ENCODE results near the gene SHANK1. TPM values are rescaled to one million over a fixed set of nuclear protein-coding genes. Genes with fewer than 3 reads are reported as not detected.

SHANK1 gene
- total RNA-seq, 6 donors from 2014 or later: 0.40 to 0.54 TPM; not detected in 4

DNA sequence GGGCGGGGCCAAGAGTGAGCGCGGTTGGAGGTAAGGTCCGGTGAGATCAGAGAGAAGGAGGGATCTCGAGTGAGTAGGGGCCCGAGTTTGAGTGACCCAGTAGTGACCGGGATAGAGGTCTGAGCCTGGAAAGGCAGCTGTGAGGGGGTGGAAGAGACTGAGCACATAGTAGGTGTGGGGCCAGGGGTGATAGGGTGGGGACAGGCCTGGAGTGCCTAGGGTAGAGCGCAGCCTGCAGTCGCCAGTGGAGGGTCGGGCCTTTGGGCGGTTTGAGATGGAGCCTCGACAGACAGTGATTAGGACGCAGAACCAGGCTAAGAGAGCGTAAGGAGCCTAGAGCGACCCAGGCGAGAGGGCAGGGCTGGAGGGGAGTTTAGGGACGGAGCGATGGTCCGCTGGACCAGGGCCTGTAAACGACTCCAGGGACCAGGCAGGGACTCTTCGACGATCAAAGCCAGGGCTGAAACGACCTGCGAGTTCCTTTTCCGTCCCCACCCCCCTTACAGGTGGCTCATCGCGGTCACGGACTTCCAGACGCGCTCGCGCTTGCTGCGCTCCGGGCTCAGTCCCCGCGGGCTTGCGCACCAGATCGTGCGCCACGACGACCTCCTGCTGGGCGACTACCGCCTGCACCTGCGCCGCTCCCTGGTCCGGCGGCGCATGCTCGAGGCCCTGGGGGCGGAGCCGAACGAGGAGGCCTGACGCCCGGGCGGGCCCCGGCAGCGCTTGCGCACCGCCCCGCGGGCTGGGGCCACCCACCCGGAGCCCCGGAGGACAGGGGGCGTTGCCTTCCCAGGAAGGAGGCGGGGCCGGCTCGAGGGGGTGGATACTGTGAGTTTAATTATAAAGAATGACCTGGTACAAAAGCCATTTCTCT lies 60.9 kb downstream of the SHANK1 start:
- Histone ChIP-seq H3K4me3 (peak overlapping the region in 3 of 4 donors; percentile 28 to 47 (median 37)), H3K9me3 (peaks cover 0 to 7% (median 3%) of the 10 kb centered on the region in 4 donors), H3K4me1 (peaks cover 8 to 22% (median 13%) of the 10 kb centered on the region in 4 donors), H3K27ac (peak overlapping the region; percentile 54 to 81 (median 58)), H3K36me3 (no peaks in the 10 kb centered on the region), H3K27me3 (peaks cover 0 to 26% (median 10%) of the 10 kb centered on the region in 4 donors)
- peak; percentile 80 to 92 for DNase-seq
- ATAC-seq (ENCODE audit: low FRiP score in 2 of 2): peak; percentile 44 to 81
- WGBS, 2 donors: 2 to 7% methylated on average over 29 to 31 of the region's 67 CpGs
- TF ChIP-seq POLR2A (IDR thresholded peaks at IDR 0.05): peak in 2 of 4 donors; percentile 58 to 63
- peak in 1 of 2 donors; percentile 37 for TF ChIP-seq POLR2AphosphoS5 (IDR thresholded peaks at IDR 0.05)
- TF ChIP-seq, protein P1, sequence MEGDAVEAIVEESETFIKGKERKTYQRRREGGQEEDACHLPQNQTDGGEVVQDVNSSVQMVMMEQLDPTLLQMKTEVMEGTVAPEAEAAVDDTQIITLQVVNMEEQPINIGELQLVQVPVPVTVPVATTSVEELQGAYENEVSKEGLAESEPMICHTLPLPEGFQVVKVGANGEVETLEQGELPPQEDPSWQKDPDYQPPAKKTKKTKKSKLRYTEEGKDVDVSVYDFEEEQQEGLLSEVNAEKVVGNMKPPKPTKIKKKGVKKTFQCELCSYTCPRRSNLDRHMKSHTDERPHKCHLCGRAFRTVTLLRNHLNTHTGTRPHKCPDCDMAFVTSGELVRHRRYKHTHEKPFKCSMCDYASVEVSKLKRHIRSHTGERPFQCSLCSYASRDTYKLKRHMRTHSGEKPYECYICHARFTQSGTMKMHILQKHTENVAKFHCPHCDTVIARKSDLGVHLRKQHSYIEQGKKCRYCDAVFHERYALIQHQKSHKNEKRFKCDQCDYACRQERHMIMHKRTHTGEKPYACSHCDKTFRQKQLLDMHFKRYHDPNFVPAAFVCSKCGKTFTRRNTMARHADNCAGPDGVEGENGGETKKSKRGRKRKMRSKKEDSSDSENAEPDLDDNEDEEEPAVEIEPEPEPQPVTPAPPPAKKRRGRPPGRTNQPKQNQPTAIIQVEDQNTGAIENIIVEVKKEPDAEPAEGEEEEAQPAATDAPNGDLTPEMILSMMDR (IDR thresholded peaks at IDR 0.05): peak in 1 of 6 experiments; percentile 47
- no peak for TF ChIP-seq EP300 (IDR thresholded peaks at IDR 0.05)

DNA sequence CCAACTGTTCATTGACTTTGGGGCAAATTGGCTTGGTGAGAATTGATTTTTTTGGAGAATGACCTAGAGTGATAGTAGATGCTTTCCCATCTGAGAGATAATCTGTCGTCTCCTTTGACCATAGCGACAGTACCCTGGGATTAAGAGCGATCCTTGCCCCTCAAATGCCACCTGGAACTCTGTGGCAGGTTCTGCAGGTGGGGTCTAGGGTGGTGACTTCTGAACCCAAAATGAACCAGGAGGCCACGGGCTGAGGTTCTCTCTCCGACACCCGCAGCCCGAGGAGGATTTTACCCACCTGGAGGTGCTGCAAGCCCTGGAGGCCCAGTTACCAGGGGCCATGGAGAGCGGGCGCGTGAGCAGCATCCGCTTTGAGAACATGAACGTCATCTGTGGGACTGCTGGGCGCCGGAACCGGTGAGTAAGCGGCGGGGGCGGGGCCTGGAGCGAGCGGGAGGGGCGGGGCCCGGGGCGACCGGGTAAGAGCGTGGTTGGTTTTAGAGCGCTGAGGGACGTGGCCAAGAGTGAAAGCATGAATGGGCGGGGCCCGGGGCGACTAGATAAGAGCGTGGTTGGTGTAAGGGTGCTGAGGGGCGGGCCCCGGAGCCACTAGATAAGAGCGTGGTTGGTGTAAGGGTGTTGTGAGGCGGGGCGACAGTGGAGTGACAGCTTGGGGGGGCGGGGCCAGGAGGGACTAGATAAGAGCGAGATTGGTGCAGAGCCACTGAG lies 61.7 kb downstream of the SHANK1 start:
- Histone ChIP-seq H3K9me3 (peaks cover 0 to 7% (median 3%) of the 10 kb centered on the region in 4 donors), H3K4me3 (peak overlapping the region in 3 of 4 donors; percentile 28 to 47 (median 37)), H3K4me1 (peaks cover 8 to 22% (median 13%) of the 10 kb centered on the region in 4 donors), H3K36me3 (no peaks in the 10 kb centered on the region), H3K27ac (peak overlapping the region in 1 of 4 donors; percentile 81), H3K27me3 (peaks cover 0 to 26% (median 10%) of the 10 kb centered on the region in 4 donors)
- WGBS, 2 donors: 4 to 5% methylated on average over 17 to 31 of the region's 38 CpGs
- DNase-seq (peak; percentile 95), ATAC-seq (ENCODE audit: low FRiP score in 2 of 2) (peak; percentile 91 to 92)
- no peak for TF ChIP-seq POLR2AphosphoS5 (IDR thresholded peaks at IDR 0.05)
- peak in 1 of 4 donors; percentile 3 for TF ChIP-seq POLR2A (IDR thresholded peaks at IDR 0.05)
- TF ChIP-seq, protein P1 (IDR thresholded peaks at IDR 0.05): no peak

DNA sequence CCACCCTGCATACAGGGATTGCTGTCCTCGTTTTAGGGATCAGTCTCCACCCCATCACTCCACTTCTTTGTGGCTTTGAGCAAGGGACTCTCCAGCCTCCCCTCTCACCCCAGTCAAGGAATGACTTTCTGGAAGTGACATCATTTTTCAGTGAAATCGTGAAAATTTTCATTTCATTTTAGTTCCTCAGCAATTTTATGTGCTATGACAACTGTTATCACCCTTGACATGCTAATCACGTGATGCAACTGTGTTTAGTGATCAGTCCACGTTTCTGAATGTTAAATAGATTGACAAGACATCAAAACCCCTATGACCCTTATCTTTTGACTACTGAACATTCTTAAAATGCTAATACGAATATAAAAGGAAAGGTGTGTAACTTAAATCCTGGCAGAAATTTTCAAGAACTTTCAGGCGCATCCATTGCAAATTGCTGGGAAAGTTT lies 62.4 kb downstream of the SHANK1 start:
- ATAC-seq (ENCODE audit: low FRiP score in 2 of 2): no peak
- WGBS, 2 donors: 60 to 61% methylated on average over 6 of the region's 6 CpGs
- H3K27ac ChIP-seq: no peak overlapping the region
- H3K4me3 ChIP-seq: no peak overlapping the region
- TF ChIP-seq POLR2A (IDR thresholded peaks at IDR 0.05) (no peak), EP300 (IDR thresholded peaks at IDR 0.05) (no peak), POLR2AphosphoS5 (IDR thresholded peaks at IDR 0.05) (no peak)
- TF ChIP-seq, protein P1 (IDR thresholded peaks at IDR 0.05): no peak
- H3K4me1 ChIP-seq: peaks cover 8 to 22% (median 13%) of the 10 kb centered on the region in 4 donors
- peaks cover 0 to 7% (median 3%) of the 10 kb centered on the region in 4 donors for H3K9me3 ChIP-seq
- no peaks in the 10 kb centered on the region for H3K36me3 ChIP-seq
- H3K27me3 ChIP-seq: peaks cover 0 to 26% (median 10%) of the 10 kb centered on the region in 4 donors
- no peak for DNase-seq

DNA sequence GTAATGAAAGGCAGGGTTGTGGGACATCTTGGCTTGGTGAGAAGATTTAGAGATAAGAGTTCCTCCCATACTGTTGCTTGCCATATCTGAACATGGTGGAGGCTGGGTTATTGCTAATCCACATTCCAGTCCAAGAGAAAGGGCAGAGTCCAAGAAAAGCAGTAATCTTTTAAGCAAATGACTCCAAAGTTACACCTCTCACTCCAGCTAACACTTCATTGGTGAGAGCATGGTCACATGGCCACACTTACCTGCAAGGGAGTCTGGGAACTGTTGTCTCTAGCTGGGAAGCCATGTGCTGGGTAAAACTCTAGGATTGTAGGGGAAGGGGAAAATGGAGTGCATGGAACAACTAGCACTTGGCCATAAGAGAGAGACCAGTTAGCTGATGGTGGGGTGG lies 64.7 kb downstream of the SHANK1 start:
- no peak overlapping the region for H3K27ac ChIP-seq
- peaks cover 0 to 7% (median 3%) of the 10 kb centered on the region in 4 donors for H3K9me3 ChIP-seq
- peaks cover 8 to 22% (median 13%) of the 10 kb centered on the region in 4 donors for H3K4me1 ChIP-seq
- no peak for TF ChIP-seq POLR2AphosphoS5 (IDR thresholded peaks at IDR 0.05)
- TF ChIP-seq POLR2A (IDR thresholded peaks at IDR 0.05): no peak
- TF ChIP-seq, protein P1 (IDR thresholded peaks at IDR 0.05): no peak
- no peak for TF ChIP-seq EP300 (IDR thresholded peaks at IDR 0.05)
- no peaks in the 10 kb centered on the region for H3K36me3 ChIP-seq
- no peak for ATAC-seq (ENCODE audit: low FRiP score in 2 of 2)
- H3K4me3 ChIP-seq: no peak overlapping the region
- DNase-seq: no peak
- H3K27me3 ChIP-seq: peaks cover 0 to 18% (median 8%) of the 10 kb centered on the region in 4 donors

Data from upper lobe of left lung (tissue), 6 donors.